Endometrium (tissue), 2 donors: ENCODE data around the gene ARL2.
"Not testable (repeated sequence)": the region's sequence is repeated elsewhere in the genome, so short reads cannot be mapped to it uniquely, and the experiment has no call there.

Source experiments
- FAIRE-seq: peaks from 2 replicates; lab custom pipeline; 2012; peaks lifted over from hg19 to GRCh38; lab: Jason Lieb, UNC
- donor health status: control.
- donor health status: control.

The ARL2 gene

DNA sequence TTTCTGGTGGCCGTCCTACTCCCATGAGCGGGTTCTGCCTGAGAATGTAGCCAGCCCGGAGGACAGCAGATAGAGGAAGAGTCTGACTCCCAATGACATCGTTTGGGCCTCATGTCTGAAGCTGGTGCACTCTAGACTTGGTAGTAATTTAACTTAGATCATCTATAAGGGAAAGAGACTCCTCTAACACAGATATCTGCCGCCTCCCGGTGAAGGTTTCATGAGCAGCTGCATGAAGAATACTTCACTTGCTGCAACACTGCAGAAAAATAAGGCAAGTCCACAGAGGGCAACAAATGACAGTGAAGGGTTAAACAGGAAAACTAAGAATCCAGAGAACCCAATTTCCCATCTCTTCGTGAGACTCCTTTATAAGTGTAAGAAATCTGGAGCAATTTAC is 5.9 kb upstream of the ARL2 start:
- FAIRE-seq: no peak

DNA sequence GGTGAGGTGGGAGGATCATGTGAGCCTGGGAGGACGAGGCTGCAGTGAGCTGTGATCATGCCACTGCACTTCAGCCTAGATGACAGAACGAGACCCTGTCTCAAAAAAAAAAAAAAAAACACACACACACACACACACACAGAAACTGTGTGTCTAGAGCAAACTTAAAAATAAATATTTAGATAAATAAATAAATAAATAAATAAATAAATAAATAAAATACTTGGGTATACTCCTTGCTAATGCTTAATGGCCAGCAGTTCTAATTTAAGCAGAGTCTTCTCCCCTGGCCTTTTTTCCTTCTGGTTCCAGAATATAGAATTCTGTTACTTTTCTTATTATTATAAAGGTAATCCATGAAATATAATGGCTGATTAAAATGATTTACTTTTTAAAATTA is 5.1 kb upstream of the ARL2 start:
- FAIRE-seq: no peak

DNA sequence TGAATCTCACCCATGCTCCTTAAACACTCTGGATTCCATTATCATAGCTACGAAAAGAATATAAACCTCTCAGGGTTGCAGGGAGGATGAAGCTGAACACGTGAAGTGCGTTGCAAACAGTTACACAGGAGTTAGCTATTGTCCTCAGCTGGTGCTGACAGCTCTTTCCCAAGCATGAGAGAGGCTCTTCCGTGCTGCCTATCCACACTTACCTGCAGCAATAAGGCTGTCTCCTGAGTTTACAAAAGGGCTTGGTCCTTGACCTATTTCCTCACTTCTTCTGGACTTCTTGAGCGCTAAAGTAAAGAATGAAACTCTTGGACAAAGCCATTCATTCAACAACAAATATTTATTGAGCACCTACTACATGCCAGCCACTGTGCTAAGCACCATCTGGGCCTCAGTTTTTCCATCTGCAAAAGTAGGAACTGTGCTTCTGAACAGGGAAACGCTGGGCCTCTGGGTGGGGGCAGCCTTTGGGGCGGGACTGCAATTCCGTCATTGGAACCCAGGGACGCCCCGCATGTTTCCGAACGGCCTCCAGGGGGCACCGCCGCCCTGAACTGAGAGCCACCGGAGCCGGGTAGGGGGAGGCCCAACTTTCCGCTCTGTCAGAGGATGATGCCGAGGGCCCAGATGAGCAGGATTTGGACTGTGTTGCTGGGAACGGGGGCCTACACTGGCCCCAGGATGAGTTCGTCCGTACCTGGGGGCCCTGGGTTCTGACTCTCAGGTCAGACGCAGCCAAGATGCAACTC is 651 bp upstream of the ARL2 start:
- no peak for FAIRE-seq

DNA sequence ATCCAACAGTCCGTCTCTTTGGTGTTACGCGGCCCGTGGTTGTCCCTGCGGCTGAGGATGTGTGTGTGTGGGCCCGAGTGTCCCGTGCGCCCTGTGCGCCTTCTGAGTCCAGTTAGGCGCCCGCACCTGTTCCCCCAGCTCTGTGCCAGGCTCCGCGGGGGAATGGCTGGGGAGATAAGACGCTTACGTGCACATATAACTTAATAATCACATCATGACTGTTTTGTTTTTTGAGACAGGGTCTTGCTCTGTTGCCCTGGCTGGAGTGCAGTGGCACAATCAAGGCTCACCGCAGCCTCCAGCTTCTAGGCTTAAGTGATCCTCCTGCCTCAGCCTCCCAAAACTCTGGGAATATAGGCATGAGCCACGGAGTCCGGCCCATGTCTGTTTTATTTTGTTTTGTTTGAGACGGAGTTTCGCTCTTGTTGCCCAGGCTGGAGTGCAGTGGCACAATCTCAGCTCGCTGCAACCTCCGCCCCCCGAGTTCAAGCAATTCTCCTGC is 817 bp downstream of the ARL2 start:
- FAIRE-seq: no peak

GRCh38 chr11:65016705-65017104 is 2.7 kb downstream of the ARL2 start:
- no peak for FAIRE-seq

DNA sequence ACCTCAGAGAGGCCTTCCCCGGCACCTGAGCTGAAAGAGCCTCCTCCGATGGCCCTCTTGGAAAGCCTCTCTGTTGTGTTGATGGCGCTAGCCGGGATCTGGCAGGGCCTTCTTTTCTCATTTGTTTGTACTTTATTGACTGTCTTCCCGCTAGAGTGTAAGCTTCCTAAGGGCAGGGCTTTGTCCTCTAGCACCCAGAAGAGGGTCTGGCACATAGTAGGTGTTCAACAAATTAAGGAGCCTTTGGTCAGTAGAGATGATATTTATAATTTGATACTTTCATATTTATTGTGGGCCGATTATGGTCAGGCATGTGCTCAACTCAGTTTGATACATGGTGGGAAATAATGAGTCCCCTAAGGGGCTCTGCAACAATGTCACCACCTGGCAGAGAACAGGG is 4.0 kb downstream of the ARL2 start:
- FAIRE-seq: no peak

DNA sequence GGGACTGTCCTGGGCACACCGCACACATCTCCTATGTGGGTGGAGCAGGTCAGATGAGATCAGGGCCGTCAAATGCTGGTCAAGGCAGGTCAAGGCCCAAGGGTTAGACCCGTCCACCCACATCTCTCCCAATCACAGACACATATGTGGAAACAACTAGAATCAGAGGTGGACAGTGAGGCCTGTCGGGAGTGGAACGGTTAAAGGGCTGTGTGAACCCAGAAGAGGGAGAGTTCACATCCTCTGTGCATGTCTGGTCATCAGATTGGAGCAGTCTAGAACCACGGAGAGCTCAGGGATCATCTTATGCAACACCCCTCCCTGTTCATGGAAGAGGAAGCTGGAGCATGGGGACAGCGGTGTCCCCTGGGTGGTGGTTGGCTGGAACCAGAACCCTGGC is 5.9 kb downstream of the ARL2 start:
- no peak for FAIRE-seq

GRCh38 chr11:65021003-65021402 is 7.0 kb downstream of the ARL2 start:
- FAIRE-seq: no peak

DNA sequence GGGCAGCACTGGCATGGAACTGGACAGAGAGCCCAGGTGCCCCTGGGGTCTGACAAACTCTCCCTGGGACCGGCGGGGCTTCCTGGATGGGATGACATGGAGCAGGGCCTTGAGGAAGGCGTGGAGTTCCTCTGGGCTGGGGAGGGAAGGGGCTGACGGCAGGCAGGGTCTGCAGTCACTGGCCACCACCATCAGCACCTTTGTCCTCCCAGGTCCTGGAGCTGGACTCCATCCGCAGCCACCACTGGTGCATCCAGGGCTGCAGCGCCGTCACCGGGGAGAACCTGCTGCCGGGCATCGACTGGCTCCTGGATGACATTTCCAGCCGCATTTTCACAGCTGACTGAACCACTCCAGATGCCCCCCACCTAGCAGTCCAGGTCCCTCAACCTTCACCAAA is 7.5 kb downstream of the ARL2 start:
- no peak for FAIRE-seq

GRCh38 chr11:65023502-65023901 is 9.5 kb downstream of the ARL2 start:
- not testable (repeated sequence) for FAIRE-seq

- no peak for FAIRE-seq
Measured at GRCh38 chr11:65026810-65027209, 12.8 kb downstream of the ARL2 start.

DNA sequence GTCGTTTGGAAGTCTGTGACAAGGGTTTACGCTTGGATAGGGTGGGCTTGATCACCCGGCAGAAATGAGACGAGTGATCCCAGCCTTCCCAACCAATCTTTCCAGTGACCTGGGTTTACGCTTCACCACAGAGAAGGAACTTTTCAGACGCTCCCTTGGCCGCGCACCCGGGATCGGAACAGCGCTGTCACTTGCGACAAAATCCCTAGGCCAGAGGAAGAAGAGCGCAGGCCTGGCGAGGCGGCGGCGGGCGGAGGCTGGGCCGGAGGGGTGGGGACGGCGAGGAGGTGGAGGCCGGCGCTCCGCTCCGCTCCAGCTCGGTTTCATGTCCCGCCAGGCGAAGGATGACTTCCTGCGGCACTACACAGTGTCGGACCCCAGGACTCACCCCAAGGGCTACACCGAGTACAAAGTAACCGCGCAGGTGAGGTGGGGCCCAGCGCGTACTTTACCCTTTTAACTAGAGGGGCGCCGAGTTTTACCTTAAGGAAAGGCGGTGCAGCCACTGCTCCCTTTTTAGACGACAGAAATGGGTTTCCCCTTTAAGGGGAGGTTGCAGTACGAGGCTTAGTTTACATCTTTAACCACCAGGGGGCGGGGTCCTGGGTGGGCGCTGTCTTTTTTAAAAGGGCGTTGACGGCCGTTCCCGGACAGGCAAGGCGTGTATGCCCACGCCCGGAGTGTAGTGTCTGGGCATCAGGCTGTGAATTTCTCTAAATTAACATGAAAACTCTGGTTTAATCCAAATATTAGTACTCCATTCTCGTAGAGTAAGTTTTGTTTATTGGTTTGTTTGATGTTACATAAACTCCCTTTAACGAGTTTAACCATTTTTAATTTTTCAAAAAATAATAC is 13.5 kb downstream of the ARL2 start, which contains the start of gene SNX15:
TSS of gene SNX15 (plus strand) at position 227 of the 855 bp plus-strand sequence. CDS start at position 326, 99 bp downstream.
- FAIRE-seq: no peak

GRCh38 chr11:65032216-65032615 is 18.3 kb downstream of the ARL2 start:
- FAIRE-seq: no peak

DNA sequence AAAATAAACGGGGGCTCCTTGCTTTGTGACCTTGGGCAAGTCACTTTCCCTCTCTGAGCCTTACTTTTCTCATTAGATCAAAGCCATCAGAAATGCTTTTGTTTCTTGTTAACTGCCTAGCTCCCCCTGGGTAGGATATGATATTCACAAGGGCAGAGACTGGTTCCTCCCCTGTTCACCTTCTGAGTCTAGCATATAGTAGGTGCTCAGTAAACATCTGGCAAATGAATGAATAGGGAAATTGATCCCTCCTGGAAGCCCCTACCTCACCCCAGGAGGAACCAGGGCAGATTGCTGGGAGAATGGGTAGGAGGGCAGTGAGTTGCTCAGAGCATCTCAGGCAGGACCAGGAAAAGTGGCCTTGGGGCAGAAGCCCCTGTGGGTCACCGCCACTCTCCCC is 20.5 kb downstream of the ARL2 start:
- FAIRE-seq: no peak

DNA sequence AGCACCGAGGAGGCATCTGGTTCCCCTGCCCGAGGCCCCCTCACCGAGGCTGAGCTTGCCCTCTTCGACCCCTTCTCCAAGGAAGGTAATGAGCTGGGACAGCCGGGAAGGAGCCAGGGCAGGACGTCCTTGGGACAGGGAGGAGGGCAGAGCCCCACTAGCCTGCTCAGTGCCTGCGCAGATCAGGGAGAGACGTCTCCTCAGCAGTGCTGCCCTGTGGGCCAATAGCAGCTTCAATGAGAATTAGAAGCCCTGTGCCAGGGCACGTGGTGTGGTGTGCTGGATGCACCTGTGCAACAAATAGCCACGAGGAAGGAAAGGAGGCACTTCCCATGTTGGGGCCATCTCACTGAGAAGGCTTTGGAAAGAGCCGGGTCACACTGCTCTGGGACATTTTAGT is 21.6 kb downstream of the ARL2 start:
- FAIRE-seq: no peak

- FAIRE-seq: no peak
Measured at GRCh38 chr11:65036931-65037330, 23.0 kb downstream of the ARL2 start.

- no peak for FAIRE-seq
Measured at GRCh38 chr11:65040520-65040846, 26.5 kb downstream of the ARL2 start.

GRCh38 chr11:65040847-65041622 is 27.1 kb downstream of the ARL2 start, which contains the start of gene SAC3D1:
Gene SAC3D1 (plus strand): TSS chr11:65041210. CDS start chr11:65041293, 83 bp downstream.
- FAIRE-seq: no peak

DNA sequence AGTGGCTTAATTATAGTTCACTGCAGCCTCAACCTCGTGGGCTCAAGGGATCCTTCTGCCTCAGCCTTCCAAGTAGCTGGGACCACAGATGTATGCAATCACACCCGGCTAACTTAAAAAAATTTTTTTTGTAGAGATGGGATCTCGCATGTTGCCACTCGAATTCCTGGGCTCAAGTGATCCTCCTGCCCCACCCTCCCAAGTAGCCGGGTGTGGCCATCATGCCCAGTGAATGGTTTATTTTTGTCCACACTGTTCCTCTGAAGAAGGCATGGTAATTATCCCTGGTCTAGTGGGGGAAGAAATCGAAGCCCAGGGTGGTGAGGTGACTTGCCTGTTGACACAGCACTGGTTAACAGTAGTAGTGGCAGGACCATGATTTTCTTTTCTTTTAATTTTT is 28.9 kb downstream of the ARL2 start:
- FAIRE-seq: no peak

DNA sequence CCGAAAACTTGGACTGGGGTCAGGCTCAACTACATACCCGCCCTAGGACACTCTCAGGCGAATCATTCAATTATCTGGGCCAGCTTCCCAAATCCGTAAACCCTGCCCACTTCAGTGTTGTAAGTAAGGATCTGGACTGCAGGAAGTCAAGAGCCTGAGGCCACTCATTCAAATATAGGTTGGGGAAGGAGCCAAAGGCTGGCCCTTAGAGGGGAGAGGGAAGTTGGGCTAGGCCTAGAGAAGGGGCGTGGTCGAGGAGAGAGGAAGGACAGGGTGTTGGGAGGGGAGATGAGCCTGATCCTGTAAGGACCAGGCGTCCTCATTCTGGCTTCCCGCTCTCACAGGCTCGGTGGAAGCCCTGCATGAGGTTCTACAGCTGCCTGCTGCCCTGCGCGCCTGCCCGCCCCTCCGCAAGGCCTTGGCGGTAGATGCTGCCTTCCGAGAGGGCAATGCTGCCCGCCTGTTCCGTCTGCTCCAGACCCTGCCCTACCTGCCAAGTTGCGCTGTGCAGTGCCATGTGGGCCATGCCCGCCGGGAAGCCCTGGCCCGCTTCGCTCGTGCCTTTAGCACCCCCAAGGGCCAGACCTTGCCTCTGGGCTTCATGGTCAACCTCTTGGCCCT is 30.0 kb downstream of the ARL2 start:
- no peak for FAIRE-seq

GRCh38 chr11:65045061-65045460 is 31.1 kb downstream of the ARL2 start:
- no peak for FAIRE-seq

DNA sequence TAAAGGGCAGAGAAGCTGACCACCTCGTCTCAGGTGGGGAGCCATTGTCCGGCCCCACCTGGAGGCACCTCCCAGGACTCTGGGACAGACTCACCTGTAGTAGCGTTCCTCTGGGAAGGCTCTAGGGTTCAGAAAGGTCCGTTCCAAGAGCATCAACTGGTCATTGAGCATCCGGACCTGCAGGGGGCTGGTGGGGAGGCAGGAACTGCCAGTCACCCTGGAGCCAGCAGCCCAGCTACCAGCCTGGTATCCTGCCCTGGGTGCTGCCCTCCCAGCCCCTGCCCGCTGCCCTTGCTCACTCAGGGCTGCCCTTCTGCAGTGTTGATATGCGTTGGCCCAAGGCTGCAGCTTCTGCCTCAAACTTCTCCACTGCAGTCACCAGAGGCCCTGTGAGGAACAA is 31.8 kb downstream of the ARL2 start:
- no peak for FAIRE-seq
